Measurements from ENCODE around the gene CYP19A1.

Gene CYP19A1

GRCh38 chr15:51180011-51180410, 158.4 kb downstream of the CYP19A1 start:
- DNase-seq, result no peak

GRCh38 chr15:51172193-51172592, 166.2 kb downstream of the CYP19A1 start:
- no peak for DNase-seq

GRCh38 chr15:51171634-51171932, 166.8 kb downstream of the CYP19A1 start:
- no peak for DNase-seq

GRCh38 chr15:51170882-51171633, 167.3 kb downstream of the CYP19A1 start:
- no peak for DNase-seq

GRCh38 chr15:51168700-51169099, 169.7 kb downstream of the CYP19A1 start:
- no peak for DNase-seq

GRCh38 chr15:51163843-51164242, 174.6 kb downstream of the CYP19A1 start:
- DNase-seq, result no peak

- DNase-seq, result peak; percentile 15
Observed at GRCh38 chr15:51162865-51163762, 175.3 kb downstream of the CYP19A1 start.

GRCh38 chr15:51161491-51162220, 176.7 kb downstream of the CYP19A1 start:
- DNase-seq, result no peak

- DNase-seq, result no peak
Observed at GRCh38 chr15:51160484-51160883, 177.9 kb downstream of the CYP19A1 start.
